ENCODE data around the gene CKS1B.
A peak's percentile ranks its signal among the peaks of the same experiment; 100 is the strongest.

Gene CKS1B

GRCh38 chr1:154974102-154974807 lies at the start of gene CKS1B:
Gene CKS1B (plus strand): TSS chr1:154974681. CDS start chr1:154974746, 65 bp downstream.
- DNase-seq, result peak; percentile 95

- DNase-seq, result no peak
Observed at GRCh38 chr1:154925335-154926170, 48.9 kb upstream of the CKS1B start.

- DNase-seq, result no peak
Observed at GRCh38 chr1:154926201-154926600, 48.3 kb upstream of the CKS1B start.

GRCh38 chr1:154931940-154932487 lies 42.5 kb upstream of the CKS1B start:
- no peak for DNase-seq

- no peak for DNase-seq
Observed at GRCh38 chr1:154934358-154934948, 40.0 kb upstream of the CKS1B start.

- DNase-seq, result no peak
Observed at GRCh38 chr1:154935749-154936554, 38.5 kb upstream of the CKS1B start.

- DNase-seq, result peak; percentile 94
Observed at GRCh38 chr1:154936555-154937084, 37.9 kb upstream of the CKS1B start, which contains the start of gene PMVK. Gene PMVK (minus strand): TSS chr1:154936719. CDS start chr1:154936685, 34 bp downstream.

GRCh38 chr1:154937085-154937987 lies 37.1 kb upstream of the CKS1B start:
- peak; percentile 90 for DNase-seq

GRCh38 chr1:154937988-154938386 lies 36.5 kb upstream of the CKS1B start:
- DNase-seq, result no peak

GRCh38 chr1:154938604-154939399 lies 35.7 kb upstream of the CKS1B start:
- no peak for DNase-seq

- no peak for DNase-seq
Observed at GRCh38 chr1:154940213-154940560, 34.3 kb upstream of the CKS1B start.

GRCh38 chr1:154940651-154941194 lies 33.8 kb upstream of the CKS1B start:
- no peak for DNase-seq

- no peak for DNase-seq
Observed at GRCh38 chr1:154941333-154942013, 33.0 kb upstream of the CKS1B start.

GRCh38 chr1:154943649-154944400 lies 30.7 kb upstream of the CKS1B start:
- DNase-seq, result peak; percentile 50

GRCh38 chr1:154944401-154945159 lies 29.9 kb upstream of the CKS1B start:
- no peak for DNase-seq

- no peak for DNase-seq
Observed at GRCh38 chr1:154945160-154945961, 29.1 kb upstream of the CKS1B start.

Data from activated CD4-positive, alpha-beta T cell treated with anti-CD3 and anti-CD28 coated beads, Interleukin-2, amount 50 U/mL, for 1 hour (primary cell).